Suprapubic skin (tissue), 4 donors: ENCODE data around the gene COPS3. TPM values are rescaled to one million over a fixed set of nuclear protein-coding genes. Genes with fewer than 3 reads are reported as not detected.
"Not testable (repeated sequence)": the region's sequence is repeated elsewhere in the genome, so short reads cannot be mapped to it uniquely, and the experiment has no call there.

Experiments
- DNase-seq, 2 donors: peaks; one replicate each; pipeline ENCODE4 v3.0.0-alpha.2; 2019; ENCODE audit warnings: low spot score in 2 of 2
- H3K27ac ChIP-seq: fragments of 200-600 bp; sonication (generic); one replicate; pipeline ENCODE4 v1.5.1; 2019
- H3K27me3 ChIP-seq: fragments of 200-600 bp; sonication (generic); one replicate; pipeline ENCODE4 v1.5.1; 2019
- H3K36me3 ChIP-seq: fragments of 200-600 bp; sonication (generic); one replicate; pipeline ENCODE4 v1.5.1; 2019
- H3K4me1 ChIP-seq: fragments of 200-600 bp; sonication (generic); one replicate; pipeline ENCODE4 v1.5.1; 2019
- H3K4me3 ChIP-seq: fragments of 200-600 bp; sonication (generic); one replicate; pipeline ENCODE4 v1.5.1; 2019; ENCODE audit warnings: mild to moderate bottlenecking
- H3K9me3 ChIP-seq: fragments of 200-600 bp; sonication (generic); one replicate; pipeline ENCODE4 v1.5.1; 2019
- EP300 ChIP-seq: sonication (generic); formaldehyde crosslinking; IDR thresholded peaks from one replicate; pipeline ENCODE4 v1.6.1; 2017; ENCODE audit warnings: antibody characterized with exemption
- POLR2A ChIP-seq, 2 donors: fragments of 450-650 bp; IDR thresholded peaks; one replicate each; pipeline ENCODE4 v1.6.1; 2017; ENCODE audit warnings: antibody characterized with exemption in 2 of 2, mild to moderate bottlenecking in 2 of 2, moderate library complexity in 2 of 2
- POLR2AphosphoS5 ChIP-seq, 3 donors: sonication (generic); formaldehyde crosslinking; IDR thresholded peaks; one replicate each; pipeline ENCODE4 v1.6.1; 2017; ENCODE audit warnings: antibody characterized with exemption in 3 of 3
- WGBS: methylation state at CpG from one replicate; pipeline ENCODE4 v1.1.5; 2018; 5-methylcytosine and 5-hydroxymethylcytosine counted together
- total RNA-seq, 4 donors: library from RNA; depleted of rRNA; stranded (reverse); fragments of >200 nt; gene quantifications; one replicate each; pipeline ENCODE4 v1.1.0, GENCODE V29; 2016
- TF ChIP-seq, protein P1 (sequence below), 2 donors: fragments of 200-600 bp in 1 of 2; fragments of 450-650 bp in 1 of 2; sonication (generic) in 1 of 2; IDR thresholded peaks; one replicate each; pipeline ENCODE4 v1.5.1; 2016 to 2019; ENCODE audit warnings: antibody characterized with exemption in 2 of 2, mild to moderate bottlenecking in 1 of 2, moderate library complexity in 1 of 2

Gene COPS3
- total RNA-seq, 4 donors from 2014 or later = 55.0 to 77.3 (median 59.4) TPM

DNA sequence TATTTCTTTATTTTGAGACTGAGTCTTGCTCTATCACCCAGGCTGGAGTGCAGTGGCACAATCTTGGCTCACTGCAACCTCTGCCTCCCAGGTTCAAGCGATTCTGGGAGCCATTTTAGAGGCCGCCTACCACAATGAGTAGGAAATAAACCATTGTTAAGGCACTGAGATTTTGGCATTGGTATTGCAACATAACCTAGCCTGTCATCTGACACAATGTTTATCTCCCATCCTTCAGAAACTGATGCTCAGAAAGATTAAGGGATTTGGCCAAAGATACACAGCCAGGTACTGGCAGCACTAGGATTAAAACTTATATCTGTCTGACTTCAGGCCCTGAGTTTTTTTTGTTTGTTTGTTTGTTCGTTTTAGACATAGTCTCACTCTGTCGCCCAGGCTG, 8.0 kb upstream of the COPS3 start:
- TF ChIP-seq POLR2A (IDR thresholded peaks at IDR 0.05) = no peak
- TF ChIP-seq POLR2AphosphoS5 (IDR thresholded peaks at IDR 0.05) = no peak
- TF ChIP-seq, protein P1, sequence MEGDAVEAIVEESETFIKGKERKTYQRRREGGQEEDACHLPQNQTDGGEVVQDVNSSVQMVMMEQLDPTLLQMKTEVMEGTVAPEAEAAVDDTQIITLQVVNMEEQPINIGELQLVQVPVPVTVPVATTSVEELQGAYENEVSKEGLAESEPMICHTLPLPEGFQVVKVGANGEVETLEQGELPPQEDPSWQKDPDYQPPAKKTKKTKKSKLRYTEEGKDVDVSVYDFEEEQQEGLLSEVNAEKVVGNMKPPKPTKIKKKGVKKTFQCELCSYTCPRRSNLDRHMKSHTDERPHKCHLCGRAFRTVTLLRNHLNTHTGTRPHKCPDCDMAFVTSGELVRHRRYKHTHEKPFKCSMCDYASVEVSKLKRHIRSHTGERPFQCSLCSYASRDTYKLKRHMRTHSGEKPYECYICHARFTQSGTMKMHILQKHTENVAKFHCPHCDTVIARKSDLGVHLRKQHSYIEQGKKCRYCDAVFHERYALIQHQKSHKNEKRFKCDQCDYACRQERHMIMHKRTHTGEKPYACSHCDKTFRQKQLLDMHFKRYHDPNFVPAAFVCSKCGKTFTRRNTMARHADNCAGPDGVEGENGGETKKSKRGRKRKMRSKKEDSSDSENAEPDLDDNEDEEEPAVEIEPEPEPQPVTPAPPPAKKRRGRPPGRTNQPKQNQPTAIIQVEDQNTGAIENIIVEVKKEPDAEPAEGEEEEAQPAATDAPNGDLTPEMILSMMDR (IDR thresholded peaks at IDR 0.05) = no peak
- no peak for DNase-seq
- WGBS = 87% methylated on average over 4 of the region's 4 CpGs
- Histone ChIP-seq H3K4me1 (no peaks in the 10 kb centered on the region), H3K4me3 (no peak overlapping the region), H3K36me3 (no peaks in the 10 kb centered on the region), H3K9me3 (no peaks in the 10 kb centered on the region), H3K27me3 (no peaks in the 10 kb centered on the region), H3K27ac (no peak overlapping the region)

DNA sequence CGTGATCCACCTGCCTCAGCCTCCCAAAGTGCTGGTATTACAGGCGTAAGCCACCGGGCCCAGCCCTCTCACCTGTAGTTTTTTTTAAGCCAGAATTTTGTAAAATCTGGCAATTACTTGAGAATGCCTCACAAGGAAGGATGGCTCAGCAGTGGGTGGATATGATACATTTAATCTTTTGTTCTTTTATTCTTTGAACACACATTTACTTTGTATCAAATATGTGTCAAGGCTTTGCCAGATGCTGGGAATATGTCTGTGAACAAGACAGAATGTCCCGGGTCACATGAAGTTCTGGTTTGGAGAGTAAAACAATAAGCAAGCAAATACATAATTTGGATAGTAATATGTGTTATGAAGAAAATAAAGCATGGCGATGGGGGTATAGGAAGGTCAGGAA, 4.9 kb upstream of the COPS3 start:
- no peak overlapping the region for H3K4me3 ChIP-seq
- no peaks in the 10 kb centered on the region for H3K27me3 ChIP-seq
- H3K36me3 ChIP-seq = no peaks in the 10 kb centered on the region
- H3K27ac ChIP-seq = no peak overlapping the region
- peaks cover 6% of the 10 kb centered on the region for H3K4me1 ChIP-seq
- WGBS = 85% methylated on average over 5 of the region's 5 CpGs
- no peak for TF ChIP-seq EP300
- no peak for TF ChIP-seq POLR2AphosphoS5 (IDR thresholded peaks at IDR 0.05)
- no peak for TF ChIP-seq POLR2A (IDR thresholded peaks at IDR 0.05)
- TF ChIP-seq, protein P1 (IDR thresholded peaks at IDR 0.05) = no peak
- peak in 1 of 2 donors; percentile 4 for DNase-seq
- no peaks in the 10 kb centered on the region for H3K9me3 ChIP-seq

DNA sequence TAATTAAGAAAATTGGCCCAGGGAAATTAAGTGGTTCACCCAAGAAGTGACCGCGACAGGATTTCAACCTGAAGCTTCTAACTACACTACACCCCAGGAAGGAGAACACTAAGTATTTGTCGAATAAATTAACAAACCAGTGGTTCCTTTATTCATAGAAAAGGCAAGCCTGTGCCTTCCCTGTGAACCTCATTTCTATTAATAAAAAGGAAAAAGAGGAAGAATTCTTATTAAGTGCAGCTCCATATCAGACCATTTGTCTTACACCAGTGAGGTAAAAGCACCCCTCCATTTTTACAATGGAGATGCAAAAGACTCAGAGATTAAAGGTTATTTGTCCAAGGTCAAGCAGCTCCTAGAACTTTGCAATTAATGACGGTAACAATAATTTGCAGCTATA, 1.7 kb downstream of the COPS3 start:
- Histone ChIP-seq H3K27ac (no peak overlapping the region), H3K4me3 (peak overlapping the region; percentile 68), H3K4me1 (peaks cover 43% of the 10 kb centered on the region), H3K9me3 (no peaks in the 10 kb centered on the region), H3K27me3 (no peaks in the 10 kb centered on the region), H3K36me3 (peaks cover 8% of the 10 kb centered on the region)
- no peak for TF ChIP-seq POLR2A (IDR thresholded peaks at IDR 0.05)
- TF ChIP-seq POLR2AphosphoS5 (IDR thresholded peaks at IDR 0.05) = no peak
- no peak for TF ChIP-seq EP300
- TF ChIP-seq, protein P1 (IDR thresholded peaks at IDR 0.05) = no peak
- DNase-seq = no peak
- 82% methylated on average over 4 of the region's 4 CpGs for WGBS

DNA sequence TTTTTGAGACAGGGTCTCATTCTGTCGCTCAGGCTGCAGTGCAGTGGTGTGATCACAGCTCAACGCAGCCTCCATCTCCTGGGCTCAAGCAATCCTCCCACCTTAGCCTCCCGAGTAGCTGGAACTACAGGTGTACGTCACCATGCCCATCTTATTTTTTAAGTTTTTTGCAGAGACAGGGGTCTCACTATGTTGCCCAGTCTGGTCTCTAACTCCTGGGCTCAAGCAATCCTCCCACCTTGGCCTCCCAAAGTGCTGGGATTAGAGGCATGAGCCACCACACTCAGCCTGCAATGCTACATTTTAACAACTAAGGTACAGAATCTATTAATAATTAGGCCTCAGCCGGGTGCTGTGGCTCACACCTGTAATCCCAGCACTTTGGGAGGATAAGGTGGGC, 3.6 kb downstream of the COPS3 start:
- H3K9me3 ChIP-seq, H3K27me3 ChIP-seq, H3K27ac ChIP-seq, H3K4me3 ChIP-seq: not testable (repeated sequence)
- peak in 1 of 2 donors; percentile 38 for DNase-seq
- peaks cover 43% of the 10 kb centered on the region for H3K4me1 ChIP-seq
- peaks cover 27% of the 10 kb centered on the region for H3K36me3 ChIP-seq
- 95% methylated on average over 5 of the region's 5 CpGs for WGBS

DNA sequence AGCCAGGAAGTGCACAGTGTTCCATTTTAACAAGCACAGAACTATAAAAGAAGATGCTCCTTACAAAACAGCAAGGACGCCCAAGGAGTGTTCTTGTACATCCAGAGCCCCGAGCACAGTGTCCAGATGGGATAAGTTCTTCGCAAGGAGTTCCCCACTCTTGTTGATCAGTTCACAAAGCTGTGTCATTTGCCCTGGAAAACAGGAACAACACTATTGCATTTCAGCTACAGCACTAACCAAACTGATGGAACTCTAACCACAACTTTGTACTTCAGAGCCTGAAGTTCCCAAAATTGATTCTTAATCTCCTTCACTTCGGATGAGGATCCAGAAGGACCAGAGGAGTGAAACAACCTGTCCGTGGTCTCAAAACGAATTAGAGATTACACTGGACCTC, 5.1 kb downstream of the COPS3 start:
- Histone ChIP-seq H3K36me3 (peaks cover 38% of the 10 kb centered on the region), H3K27ac (no peak overlapping the region)
- WGBS = 82% methylated on average over 6 of the region's 6 CpGs

More for the DNA sequence above, 5.1 kb downstream of the COPS3 start:
- Histone ChIP-seq H3K4me1 (peaks cover 37% of the 10 kb centered on the region), H3K27me3 (no peaks in the 10 kb centered on the region), H3K4me3 (no peak overlapping the region), H3K9me3 (no peaks in the 10 kb centered on the region)
- no peak for DNase-seq
- TF ChIP-seq EP300 = no peak
- TF ChIP-seq POLR2A (IDR thresholded peaks at IDR 0.05) = no peak
- TF ChIP-seq, protein P1 (IDR thresholded peaks at IDR 0.05) = no peak
- TF ChIP-seq POLR2AphosphoS5 (IDR thresholded peaks at IDR 0.05) = no peak
